MM.1S (cell line): Measurements from ENCODE around the gene EXOC1L.

Source experiments
- DNase-seq: peaks from one replicate; pipeline ENCODE4 v3.0.0-alpha.2; 2015
- H2AFZ ChIP-seq: fragments of 300-600 bp; sonication (generic); 2 replicates; pipeline ENCODE4 v1.6.0; 2016; ENCODE audit warnings: antibody characterized with exemption, low read length
- H3F3A ChIP-seq: fragments of 300-600 bp; sonication (generic); 2 replicates; pipeline ENCODE4 v1.6.1; 2016; ENCODE audit warnings: mild to moderate bottlenecking, antibody characterized with exemption, low read length, moderate library complexity, mixed read lengths; ENCODE audit not compliant: insufficient read depth
- H3K27ac ChIP-seq: fragments of 300-600 bp; sonication (generic); 2 replicates; pipeline ENCODE4 v1.5.1; 2016; ENCODE audit warnings: mild to moderate bottlenecking, low read length
- H3K27me3 ChIP-seq: fragments of 300-600 bp; sonication (generic); replicated peaks from 2 replicates; pipeline ENCODE4 v1.6.0; 2016; ENCODE audit warnings: low read length; ENCODE audit not compliant: insufficient read depth
- H3K36me3 ChIP-seq: fragments of 300-600 bp; sonication (generic); replicated peaks from 2 replicates; pipeline ENCODE4 v1.6.1; 2016; ENCODE audit warnings: mild to moderate bottlenecking, low read length, mixed read lengths; ENCODE audit not compliant: insufficient read depth
- H3K4me1 ChIP-seq: fragments of 300-600 bp; sonication (generic); 2 replicates; pipeline ENCODE4 v1.6.1; 2016; ENCODE audit warnings: low read length, mixed read lengths
- H3K4me2 ChIP-seq: fragments of 300-600 bp; sonication (generic); 2 replicates; pipeline ENCODE4 v1.6.0; 2016; ENCODE audit warnings: low read depth, low read length
- H3K4me3 ChIP-seq: fragments of 300-600 bp; sonication (generic); 2 replicates; pipeline ENCODE4 v1.5.1; 2016; ENCODE audit warnings: low read length, mixed read lengths
- H3K79me2 ChIP-seq: fragments of 300-600 bp; sonication (generic); 2 replicates; pipeline ENCODE4 v1.6.1; 2016; ENCODE audit warnings: mixed run types, low read length, mixed read lengths
- H3K9ac ChIP-seq: fragments of 300-600 bp; sonication (generic); 2 replicates; pipeline ENCODE4 v1.6.1; 2016; ENCODE audit warnings: low read length, mixed read lengths
- H3K9me2 ChIP-seq: fragments of 300-600 bp; sonication (generic); replicated peaks from 2 replicates; pipeline ENCODE4 v1.6.1; 2016; ENCODE audit warnings: mild to moderate bottlenecking, low read length, mixed read lengths; ENCODE audit not compliant: insufficient read depth
- H3K9me3 ChIP-seq: fragments of 300-600 bp; sonication (generic); replicated peaks from 2 replicates; pipeline ENCODE4 v1.6.1; 2016; ENCODE audit warnings: mild to moderate bottlenecking, low read length, mixed read lengths; ENCODE audit not compliant: insufficient read depth
- H4K20me1 ChIP-seq: fragments of 300-600 bp; sonication (generic); 2 replicates; pipeline ENCODE4 v1.6.1; 2016; ENCODE audit warnings: mild to moderate bottlenecking, low read length, moderate library complexity, mixed read lengths; ENCODE audit not compliant: insufficient read depth
- EZH2 ChIP-seq: fragments of 300-600 bp; sonication (generic); optimal IDR thresholded peaks from 2 replicates; pipeline ENCODE3; 2017; ENCODE audit warnings: low read depth, mild to moderate bottlenecking, antibody characterized with exemption, low read length, mixed read lengths
- EZH2phosphoT487 ChIP-seq: fragments of 300-600 bp; sonication (generic); IDR thresholded peaks from 2 replicates; pipeline ENCODE4 v1.6.1; 2018; ENCODE audit warnings: antibody characterized with exemption, low read length
- TF ChIP-seq, protein P1 (sequence below): fragments of 300-600 bp; sonication (generic); IDR thresholded peaks from 2 replicates; pipeline ENCODE4 v1.5.1; 2016; ENCODE audit warnings: antibody characterized with exemption, low read length, mixed read lengths

EXOC1L gene

DNA sequence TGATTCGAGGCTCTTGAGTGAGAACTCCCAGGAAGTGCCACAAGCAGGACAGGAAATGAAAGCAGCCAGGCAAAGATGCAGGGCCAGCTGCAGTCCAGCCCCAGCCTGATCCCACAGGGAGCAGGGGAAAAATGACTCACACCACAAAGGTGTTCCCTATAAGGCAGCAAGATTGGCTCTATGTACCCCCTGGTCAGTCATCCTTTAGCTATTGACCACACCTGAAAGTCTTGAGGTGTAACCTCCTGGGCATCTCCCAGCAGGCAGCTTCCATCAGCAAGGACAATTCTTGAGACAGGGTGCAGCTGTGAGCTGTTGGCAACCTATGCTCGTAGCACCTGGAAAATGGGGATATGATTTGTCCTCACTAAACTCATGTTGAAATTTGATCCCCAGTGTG is 27.9 kb upstream of the EXOC1L start:
- no peaks in the 10 kb centered on the region for H3K36me3 ChIP-seq
- H3K9me2 ChIP-seq, result no peaks in the 10 kb centered on the region
- H3K4me3 ChIP-seq, result no peak overlapping the region
- no peaks in the 10 kb centered on the region for H3K9me3 ChIP-seq
- TF ChIP-seq, protein P1, sequence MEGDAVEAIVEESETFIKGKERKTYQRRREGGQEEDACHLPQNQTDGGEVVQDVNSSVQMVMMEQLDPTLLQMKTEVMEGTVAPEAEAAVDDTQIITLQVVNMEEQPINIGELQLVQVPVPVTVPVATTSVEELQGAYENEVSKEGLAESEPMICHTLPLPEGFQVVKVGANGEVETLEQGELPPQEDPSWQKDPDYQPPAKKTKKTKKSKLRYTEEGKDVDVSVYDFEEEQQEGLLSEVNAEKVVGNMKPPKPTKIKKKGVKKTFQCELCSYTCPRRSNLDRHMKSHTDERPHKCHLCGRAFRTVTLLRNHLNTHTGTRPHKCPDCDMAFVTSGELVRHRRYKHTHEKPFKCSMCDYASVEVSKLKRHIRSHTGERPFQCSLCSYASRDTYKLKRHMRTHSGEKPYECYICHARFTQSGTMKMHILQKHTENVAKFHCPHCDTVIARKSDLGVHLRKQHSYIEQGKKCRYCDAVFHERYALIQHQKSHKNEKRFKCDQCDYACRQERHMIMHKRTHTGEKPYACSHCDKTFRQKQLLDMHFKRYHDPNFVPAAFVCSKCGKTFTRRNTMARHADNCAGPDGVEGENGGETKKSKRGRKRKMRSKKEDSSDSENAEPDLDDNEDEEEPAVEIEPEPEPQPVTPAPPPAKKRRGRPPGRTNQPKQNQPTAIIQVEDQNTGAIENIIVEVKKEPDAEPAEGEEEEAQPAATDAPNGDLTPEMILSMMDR, result no peak
- TF ChIP-seq EZH2 (no peak), EZH2phosphoT487 (no peak)
- no peak overlapping the region for H3K27ac ChIP-seq
- H3K4me2 ChIP-seq, result no peak overlapping the region
- H3K27me3 ChIP-seq, result no peaks in the 10 kb centered on the region
- no peaks in the 10 kb centered on the region for H3F3A ChIP-seq
- DNase-seq, result no peak
- no peaks in the 10 kb centered on the region for H3K79me2 ChIP-seq
- H3K9ac ChIP-seq, result no peak overlapping the region
- H4K20me1 ChIP-seq, result no peaks in the 10 kb centered on the region
- no peak overlapping the region for H2AFZ ChIP-seq
- no peaks in the 10 kb centered on the region for H3K4me1 ChIP-seq

DNA sequence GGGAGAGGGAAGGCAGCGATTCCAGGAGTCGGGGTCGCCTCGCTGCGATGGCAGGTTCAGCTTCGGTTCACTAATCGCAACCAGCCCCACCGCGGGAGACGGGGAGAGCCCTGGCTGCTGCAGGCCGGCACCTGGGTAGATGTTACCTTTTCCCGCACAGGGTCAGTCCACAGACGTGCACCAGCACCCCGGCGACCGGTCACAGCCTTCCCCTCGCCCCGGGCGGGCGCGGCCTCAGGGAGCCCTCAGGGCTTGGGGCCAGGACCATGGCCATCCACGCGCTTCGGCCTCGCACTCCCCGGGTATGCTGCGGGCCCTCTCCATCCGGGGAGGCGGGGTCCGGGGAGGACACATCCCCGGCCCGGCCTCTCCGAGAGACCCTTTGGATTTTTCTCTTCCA is 26.1 kb upstream of the EXOC1L start:
- Histone ChIP-seq H3K9me2 (no peaks in the 10 kb centered on the region), H3K4me2 (no peak overlapping the region), H3K36me3 (no peaks in the 10 kb centered on the region)

DNA sequence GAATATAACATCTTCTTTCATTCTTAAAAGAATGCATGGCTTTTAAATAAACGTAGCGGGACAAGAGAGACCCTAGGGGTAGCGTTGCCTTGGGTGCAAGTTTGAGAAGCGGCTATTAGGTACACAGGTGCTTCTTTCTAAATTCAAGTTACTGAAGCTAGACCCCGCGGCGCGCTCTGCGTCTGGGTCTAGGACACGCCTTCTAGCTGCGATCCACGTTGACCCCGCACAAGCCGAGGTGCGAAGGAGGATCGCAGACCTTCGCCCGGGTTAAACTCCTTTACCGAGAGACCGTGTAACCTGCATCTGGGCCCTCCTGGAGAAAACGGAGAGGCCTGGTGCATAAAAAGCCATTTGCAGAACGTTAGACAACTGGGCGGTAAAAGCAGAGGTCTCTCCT is 25.5 kb upstream of the EXOC1L start:
- Histone ChIP-seq H3K9me3 (no peaks in the 10 kb centered on the region), H2AFZ (no peak overlapping the region)

More for the DNA sequence above, 26.1 kb upstream of the EXOC1L start:
- Histone ChIP-seq H3K9me3 (no peaks in the 10 kb centered on the region), H3K27ac (no peak overlapping the region), H4K20me1 (no peaks in the 10 kb centered on the region), H2AFZ (no peak overlapping the region), H3K9ac (no peak overlapping the region), H3K79me2 (no peaks in the 10 kb centered on the region), H3K4me1 (no peaks in the 10 kb centered on the region), H3K4me3 (no peak overlapping the region), H3F3A (no peaks in the 10 kb centered on the region), H3K27me3 (no peaks in the 10 kb centered on the region)
- no peak for DNase-seq
- TF ChIP-seq, protein P1, result no peak
- no peak for TF ChIP-seq EZH2phosphoT487
- TF ChIP-seq EZH2, result no peak

More for the DNA sequence above, 25.5 kb upstream of the EXOC1L start:
- Histone ChIP-seq H3K27ac (no peak overlapping the region), H3K27me3 (no peaks in the 10 kb centered on the region), H3K4me1 (no peaks in the 10 kb centered on the region), H3F3A (no peaks in the 10 kb centered on the region), H3K79me2 (no peaks in the 10 kb centered on the region), H3K9me2 (no peaks in the 10 kb centered on the region), H3K4me3 (no peak overlapping the region), H3K9ac (no peak overlapping the region), H3K36me3 (no peaks in the 10 kb centered on the region), H3K4me2 (no peak overlapping the region), H4K20me1 (no peaks in the 10 kb centered on the region)
- no peak for TF ChIP-seq EZH2
- no peak for TF ChIP-seq EZH2phosphoT487
- TF ChIP-seq, protein P1, result no peak
- DNase-seq, result no peak
